HG02885 (cell line): ENCODE results near the gene HECTD2.
"Not testable (repeated sequence)": the region's sequence is repeated elsewhere in the genome, so short reads cannot be mapped to it uniquely, and the experiment has no call there.

Source experiments
- ATAC-seq: cut with Tn5 transposase; IDR thresholded peaks from one replicate; pipeline ENCODE4 v1.9.1; 2021; ENCODE audit warnings: mild to moderate bottlenecking; ENCODE audit not compliant: unreplicated experiment, poor library complexity

Gene HECTD2

DNA sequence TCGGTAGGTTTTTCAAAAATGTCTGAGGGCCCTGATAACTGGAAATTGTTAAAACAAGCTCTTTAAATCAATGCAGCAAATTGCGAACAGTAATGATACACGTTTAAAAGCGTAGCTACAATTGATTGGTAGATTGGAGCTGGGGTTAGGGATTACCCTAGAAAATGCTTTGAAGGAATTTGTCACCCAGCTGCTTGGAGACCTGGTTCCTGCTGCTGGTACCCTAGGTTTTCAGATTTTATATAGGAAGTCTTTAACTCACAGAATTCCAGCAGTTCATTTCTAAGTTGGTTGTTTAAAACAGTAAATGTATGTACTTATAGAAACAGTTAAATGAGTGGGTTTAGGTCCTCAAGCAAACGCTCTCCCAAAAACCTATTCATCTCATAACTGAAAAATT, 1.5 kb downstream of the HECTD2 start:
- ATAC-seq: no peak

DNA sequence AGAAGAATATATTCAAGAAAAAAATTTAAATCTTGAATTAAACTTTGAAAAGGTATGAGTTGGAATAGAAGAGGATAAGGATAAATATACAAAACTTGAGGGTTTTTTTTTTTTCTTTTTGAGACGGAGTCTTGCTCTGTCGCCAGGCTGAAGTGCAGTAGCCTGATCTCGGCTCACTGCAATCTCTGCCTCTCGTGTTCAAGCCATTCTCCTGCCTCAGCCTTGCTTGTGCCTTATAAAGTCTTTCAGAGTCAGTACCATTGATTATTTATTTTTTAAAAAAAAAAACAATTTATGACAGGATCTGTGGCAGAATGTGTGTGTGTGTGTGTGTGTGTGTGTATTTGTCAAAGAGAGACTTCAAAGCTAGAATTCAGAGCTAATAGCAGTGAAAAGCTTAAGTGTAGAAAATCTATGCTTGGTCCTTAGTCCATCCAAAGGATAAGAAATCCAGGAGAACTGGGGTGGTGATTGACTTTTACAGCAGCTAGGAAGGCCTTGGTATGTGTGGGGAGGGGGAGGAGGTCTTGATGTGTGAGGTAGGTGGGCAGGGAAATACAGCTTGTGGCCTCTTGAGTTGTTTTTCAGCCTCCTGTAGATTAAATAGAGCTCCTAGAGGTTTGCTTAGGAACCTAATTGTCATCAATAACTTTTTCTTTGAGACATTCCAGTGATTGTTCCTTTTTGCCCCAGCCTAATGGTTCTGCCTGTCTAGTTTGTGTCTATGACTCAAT, 2.4 kb downstream of the HECTD2 start:
- no peak for ATAC-seq

DNA sequence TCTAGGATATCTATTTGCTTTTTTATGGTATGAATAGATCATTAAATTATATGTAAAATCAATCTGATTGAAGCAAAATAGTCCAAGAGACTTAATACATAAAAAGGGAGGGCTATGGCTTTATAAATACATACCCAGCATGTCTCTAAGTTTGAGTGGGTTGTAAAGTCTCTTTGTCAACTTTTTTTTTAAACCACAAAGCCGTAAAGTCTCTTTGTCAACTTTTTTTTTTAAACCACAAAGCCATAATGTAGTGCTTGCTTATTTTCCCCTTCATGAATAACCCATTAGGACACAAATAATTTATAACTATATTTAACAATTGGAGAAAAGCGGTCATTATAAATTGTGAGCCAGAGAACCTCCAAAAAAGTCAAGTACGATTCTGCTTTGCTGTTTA, 5.7 kb downstream of the HECTD2 start:
- no peak for ATAC-seq

DNA sequence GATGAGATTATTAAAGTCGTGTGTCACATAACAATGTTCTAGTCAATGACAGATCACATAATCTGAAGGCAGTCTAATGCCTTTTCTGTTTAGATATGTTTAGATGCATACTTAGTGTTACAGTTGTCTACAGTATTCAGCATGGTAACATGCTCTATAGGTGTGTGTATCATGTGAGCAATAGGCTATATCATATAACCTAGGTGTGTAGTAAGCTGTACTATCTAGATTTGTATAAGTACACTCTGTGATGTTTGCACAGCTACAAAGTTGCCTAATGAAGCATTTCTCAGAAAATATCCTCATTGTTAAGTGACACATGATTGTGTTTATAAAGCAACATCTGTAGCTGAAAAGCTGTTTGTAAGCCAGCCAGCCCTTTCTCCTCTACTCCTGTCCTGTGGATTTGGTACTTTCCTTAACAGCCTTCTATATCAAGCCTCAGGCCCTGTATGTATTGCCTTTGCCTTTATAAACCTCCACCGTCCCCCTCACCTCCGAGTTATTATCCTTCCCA, 6.3 kb downstream of the HECTD2 start:
- ATAC-seq: no peak

DNA sequence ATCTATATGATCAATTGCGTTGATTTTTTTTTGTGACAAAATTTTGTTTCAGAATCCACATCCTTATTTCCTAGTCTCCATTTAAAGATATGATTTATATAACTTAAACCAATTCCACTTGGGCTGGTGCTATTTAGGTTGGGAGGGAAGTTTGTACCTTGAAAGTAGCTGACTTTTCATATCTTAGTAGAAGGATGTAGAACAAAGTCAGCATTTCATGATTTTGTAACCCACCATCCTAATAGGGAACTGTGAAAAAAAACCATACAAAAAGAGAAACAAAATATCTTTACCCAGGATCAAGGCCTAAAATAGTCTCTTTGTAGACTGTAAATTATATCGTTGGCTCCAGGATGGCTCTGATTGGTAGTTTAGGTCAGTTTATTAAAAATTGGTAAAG, 8.3 kb downstream of the HECTD2 start:
- no peak for ATAC-seq

DNA sequence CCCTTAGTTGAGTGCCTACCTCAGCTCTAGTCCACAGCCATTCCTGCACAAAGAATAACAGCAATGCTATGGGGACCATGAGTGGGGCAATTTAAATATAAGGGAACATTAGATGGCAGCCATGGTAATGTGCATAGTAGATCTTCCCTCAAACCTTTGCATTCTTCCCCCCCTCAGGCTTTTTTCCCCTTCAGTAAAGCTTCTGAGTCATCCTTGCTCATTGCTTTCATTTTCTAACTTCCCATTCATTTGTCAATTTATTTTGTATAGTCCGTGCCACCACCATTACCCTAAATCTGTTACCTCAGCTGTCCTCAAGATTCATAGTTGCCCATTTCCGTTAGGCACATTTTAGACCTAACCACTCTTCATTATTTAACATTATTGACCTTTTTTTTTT, 10.7 kb downstream of the HECTD2 start:
- ATAC-seq: no peak

DNA sequence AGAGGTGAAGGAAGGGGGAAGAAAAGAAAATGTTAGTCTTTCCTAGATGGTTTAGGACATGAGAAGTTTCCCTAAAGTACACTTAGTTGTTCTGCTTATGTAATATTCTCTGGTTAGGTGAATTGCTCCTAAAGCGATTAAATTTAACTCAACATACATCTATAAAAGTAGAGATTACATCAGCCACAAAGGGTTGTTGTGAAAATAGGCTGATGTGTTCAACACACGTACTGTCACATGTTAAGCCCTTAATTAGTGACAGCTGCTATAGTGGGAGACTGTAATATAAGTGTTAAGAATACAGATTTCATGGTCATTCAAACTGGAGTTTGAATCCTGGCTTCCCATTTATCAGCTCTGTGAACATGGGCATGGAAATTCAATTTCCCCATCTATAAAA, 12.8 kb downstream of the HECTD2 start:
- no peak for ATAC-seq

DNA sequence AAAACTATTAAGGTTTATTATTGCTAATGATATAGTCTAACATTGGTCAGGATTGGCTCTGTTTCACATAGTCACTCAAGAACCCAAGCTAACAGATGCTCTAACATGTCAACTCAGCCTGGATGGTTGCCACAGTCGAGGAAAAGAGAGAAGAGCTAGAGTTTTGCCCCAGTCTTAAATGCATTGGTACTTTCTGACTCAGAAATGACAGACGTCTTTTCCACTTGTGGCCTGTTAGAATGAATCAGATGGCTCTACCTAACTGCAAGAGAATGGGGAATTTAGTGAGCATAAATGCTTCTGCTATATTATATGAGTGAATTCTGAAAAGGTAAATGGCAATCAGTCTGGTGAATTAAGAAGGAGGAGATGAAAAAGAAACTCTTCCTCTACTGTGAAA, 13.9 kb downstream of the HECTD2 start:
- ATAC-seq: no peak

DNA sequence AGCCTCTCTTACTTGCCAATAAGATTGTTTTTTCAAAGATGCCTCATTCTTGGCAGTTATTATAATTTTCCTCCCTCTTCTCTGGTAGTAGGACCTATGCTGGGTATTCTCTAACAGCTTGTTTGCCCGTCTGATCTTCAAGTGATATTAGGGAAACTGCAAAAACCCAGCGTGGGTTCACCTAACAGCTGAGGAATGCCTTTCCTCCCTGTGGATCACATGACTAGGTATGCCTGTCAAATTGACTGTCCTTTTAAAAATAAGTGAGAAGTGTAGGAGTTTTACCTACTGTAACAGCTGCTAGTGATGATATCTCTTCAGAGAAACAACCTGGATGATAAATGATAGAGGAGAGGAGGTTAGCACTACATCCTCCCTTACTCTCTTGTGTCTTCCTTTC, 22.0 kb downstream of the HECTD2 start:
- ATAC-seq: no peak

DNA sequence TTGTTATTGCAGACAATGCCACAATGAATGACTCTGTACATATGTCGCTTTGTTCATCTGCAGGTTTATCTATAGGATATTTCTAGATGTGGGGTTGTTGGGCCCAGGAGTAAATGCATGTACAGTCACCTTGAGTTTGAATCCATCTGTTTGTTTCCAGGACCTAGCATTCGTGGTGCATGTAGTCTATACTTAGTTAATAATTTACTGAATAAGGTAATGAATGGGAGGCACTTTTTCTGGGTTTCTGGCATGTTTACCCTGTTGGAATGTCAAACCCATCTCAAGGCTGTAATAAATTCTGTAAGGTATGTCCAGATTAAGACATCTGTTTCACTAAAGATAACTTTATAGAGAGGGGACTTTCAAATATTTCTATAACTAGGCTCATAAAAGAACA, 23.5 kb downstream of the HECTD2 start:
- no peak for ATAC-seq

DNA sequence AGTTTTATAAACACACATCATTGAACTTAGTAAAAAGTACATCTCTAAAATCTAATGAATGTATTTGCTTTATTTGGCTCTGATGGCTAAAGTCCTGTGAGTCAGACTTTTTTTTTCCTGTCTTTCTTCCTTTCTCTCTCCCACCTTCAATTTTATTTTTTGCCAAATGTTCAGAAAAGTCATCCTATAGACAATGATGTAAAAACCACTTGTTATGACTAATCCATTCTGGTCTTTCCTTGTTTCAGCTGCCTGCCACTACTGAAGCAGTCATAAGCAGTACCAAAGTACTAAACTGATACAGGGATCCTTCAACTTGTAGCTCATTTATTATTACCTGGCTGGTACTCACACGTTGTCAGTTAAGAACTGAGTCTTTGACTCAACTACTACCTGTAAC, 23.9 kb downstream of the HECTD2 start:
- no peak for ATAC-seq

DNA sequence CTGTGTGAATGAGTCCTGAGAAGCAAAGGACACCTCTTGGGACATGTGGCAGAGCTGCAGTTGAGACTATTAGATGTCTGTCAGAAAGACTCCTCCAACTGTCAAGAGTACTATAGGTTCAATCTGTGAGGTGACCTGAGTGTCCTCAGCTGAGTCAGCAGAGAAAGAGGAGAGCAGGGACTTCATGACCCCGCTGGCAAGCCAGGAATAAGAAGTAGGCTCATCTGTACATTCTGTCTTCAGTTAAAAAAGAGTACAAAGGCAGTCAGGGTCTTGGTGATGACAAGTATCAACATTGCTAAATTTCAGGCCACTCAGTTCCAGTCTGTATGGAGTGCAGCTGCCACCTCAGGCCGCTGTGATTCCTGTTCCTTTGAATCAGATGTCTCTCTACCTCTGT, 25.1 kb downstream of the HECTD2 start:
- ATAC-seq: no peak

DNA sequence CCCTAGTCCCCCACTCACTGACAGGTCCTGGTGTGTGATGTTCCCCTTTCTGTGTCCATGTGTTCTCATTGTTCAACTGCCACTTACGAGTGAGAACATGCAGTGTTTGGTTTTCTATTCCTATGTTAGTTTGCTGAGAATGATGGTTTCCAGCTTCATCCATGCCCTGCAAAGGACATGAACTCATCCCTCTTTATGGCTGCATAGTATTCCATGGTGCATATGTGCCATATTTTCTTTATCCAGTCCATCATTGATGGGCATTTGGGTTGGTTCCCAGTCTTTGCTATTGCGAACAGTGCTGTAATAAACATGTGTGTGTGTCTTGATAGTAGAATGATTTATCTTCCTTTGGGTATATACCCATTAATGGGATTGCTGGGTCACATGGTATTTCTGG, 28.1 kb downstream of the HECTD2 start:
- not testable (repeated sequence) for ATAC-seq

DNA sequence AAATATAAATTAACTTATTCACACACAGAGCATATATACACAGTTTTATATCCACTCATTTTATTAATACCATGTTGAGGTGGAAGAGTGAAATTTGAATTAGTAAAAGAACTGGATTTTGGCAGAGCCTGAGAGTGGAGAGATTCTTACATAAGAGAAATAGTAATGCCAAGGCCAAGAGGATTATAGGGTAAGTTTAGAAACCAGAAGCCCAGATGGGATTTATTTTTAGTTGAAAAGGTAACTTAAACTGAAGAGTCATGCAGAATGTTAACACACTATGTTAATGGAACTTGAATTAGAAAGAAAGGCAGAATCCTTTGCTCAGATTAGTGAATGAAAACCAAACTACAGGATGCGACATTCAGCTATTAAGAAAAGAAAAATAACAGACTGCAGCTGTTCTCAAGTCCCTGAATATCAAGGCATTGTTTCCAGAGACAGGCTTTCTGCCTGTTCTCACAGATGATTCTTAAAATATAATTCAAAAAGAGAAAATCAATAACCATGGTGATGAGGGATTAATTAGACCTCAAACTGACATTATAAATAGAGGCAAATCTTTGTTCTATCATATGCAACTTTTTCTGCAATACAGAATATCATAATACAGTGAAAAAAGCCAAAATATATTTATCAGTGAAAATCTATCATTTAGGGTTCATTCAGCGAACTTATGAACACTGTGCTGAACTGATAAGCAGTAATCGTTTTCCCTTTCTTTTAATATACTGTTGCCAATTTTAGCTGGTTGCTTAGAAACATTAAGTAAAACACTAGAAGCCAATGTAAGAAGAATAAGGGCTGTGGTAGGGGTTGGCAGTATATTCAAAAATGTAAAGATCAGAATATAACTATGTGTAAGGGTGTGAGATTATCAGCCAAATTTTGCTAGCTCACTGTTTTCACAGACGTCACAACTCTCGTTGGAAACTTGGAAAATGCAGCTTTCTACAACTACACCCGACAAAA, 34.4 kb downstream of the HECTD2 start:
- ATAC-seq: no peak

DNA sequence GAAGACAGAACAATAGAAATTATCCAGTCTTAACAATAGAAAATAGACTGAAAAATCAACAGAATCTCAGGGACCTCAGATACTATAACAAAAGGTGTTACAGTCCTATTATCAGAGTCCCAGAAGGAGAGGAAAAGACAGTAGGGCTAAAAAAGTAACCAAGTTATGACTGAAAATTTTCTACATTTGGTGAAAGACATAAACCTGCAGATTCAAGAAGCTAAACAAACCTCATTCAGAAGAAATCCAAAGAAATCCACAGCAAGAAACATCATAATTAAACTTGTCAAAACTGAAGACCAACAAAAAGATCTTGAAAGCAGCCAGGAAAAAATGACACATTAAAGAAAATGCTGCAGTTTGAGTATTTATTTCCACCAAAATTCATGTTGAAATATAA, 41.9 kb downstream of the HECTD2 start:
- no peak for ATAC-seq

DNA sequence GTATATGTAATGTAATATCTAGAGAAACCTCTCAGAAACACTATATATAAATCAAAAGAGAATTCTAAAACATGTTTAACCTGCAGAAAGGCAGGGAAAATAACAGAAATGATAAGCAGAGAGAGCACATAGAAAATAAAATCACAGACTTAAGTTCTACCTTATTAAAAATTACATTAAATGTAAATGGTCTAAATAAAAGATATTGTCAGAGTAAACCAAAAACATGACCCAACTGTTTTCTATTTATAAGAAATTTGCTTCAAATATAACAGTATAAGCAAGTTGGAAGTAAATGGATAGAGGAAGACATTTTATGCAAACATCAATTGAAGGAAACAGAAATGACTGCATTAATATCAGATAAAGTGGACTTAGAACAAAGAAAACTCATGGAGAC, 43.4 kb downstream of the HECTD2 start:
- no peak for ATAC-seq

DNA sequence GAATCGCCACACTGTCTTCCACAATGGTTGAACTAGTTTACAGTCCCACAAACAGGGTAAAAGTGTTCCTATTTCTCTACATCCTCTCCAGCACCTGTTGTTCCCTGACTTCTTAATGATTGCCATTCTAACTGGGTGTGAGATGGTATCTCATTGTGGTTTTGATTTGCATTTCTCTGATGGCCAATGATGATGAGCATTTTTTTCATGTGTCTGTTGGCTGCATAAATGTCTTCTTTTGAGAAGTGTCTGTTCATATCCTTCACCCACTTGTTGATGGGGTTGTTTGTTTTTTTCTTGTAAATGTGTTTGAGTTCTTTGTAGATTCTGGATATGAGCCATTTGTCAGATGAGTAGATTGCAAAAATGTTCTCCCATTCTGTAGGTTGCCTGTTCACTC, 45.0 kb downstream of the HECTD2 start:
- ATAC-seq: not testable (repeated sequence)

DNA sequence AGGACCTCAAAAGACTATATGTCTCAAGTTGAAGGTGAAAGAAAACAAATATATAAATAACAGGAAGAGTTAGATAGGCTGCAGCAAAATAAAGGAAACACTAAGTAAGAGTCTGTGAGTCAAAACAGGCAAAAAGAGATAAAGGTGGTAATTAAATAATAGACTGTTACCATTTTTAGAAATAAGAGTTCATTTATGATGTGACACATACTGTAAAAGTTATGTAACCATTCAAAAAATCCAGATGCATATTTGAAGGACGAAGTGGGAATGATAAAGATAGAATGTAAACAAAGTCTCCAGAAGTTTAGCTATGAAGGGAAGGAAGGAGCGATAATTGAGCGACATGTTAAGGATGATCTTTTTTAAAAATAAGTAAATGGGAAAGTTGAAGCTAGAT, 50.5 kb downstream of the HECTD2 start:
- ATAC-seq: no peak

DNA sequence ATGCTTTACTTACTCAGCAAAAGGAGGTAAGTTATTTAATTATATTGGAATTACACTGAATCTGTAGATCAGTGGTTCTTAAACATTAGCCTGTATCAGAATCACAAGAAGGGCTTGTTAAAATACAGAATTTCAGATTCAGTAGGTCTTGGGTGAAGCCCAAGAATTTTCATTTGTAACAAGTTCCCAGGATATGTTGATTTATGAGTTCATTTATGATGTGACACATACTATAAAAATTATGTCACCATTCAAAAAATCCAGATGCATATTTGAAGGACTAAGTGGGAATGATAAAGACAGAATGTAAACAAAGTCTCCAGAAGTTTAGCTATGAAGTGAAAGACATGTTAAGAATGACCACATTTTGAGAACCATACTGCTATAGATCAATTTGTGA, 52.3 kb downstream of the HECTD2 start:
- ATAC-seq: no peak

DNA sequence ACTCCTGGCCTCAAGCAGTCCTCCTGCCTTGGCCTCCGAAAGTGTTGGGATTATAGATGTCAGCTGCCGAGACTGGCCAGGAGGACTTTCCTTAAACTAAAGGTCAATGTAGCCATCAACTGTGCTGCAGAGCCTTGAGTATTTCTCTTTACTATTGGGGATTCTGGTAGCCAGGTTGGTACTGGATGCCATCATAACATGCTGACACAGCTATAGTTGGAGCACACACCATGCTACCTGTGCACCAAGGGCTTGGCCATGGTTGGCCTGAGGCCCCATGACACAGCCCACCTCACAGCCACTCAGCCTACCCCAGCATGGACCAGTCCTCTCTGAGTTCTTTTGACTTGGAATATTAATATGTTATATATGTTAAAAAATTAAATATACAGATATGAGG, 54.4 kb downstream of the HECTD2 start:
- no peak for ATAC-seq

DNA sequence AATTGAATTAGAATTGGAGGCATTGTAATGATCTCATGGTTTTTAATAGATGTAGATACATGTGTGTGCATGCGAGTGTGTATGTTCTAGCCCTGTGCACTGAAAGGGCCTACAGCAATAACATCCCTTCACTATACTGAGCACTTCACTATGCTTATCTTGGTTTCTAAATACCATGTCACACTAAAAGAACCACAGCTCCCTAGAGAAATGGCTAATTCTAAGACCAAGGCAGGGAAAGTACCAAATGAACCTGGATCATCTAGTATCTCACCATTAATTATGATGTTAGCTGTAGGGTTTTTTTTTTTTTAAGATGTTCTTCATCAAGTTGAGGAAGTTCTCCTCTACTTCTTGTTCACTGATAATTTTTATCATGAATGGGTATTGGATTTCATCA, 55.1 kb downstream of the HECTD2 start:
- no peak for ATAC-seq
